GM21360 (cell line): ENCODE data around the gene CNTN5.

Experiments used
- ATAC-seq: cut with Tn5 transposase; IDR thresholded peaks from one replicate; pipeline ENCODE4 v1.9.1; 2021; ENCODE audit warnings: mild to moderate bottlenecking, moderate library complexity; ENCODE audit not compliant: unreplicated experiment

Gene CNTN5

DNA sequence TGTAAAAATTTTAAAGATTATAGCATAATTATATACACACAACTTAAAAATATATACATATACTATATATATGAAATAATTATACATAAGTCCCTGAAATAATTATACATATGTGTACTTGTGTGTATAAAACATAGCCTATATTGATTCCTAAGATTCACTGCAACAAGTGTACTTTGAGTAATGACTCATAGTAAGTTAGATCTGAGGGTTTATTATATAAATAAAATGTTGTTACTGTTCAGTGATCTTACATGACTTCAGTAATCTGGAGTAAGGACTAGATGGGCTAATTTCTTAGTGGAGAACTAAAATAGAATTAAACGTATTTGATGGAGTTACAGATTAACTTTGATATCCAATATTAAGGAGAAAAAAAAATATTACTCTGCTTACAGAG, 350.5 kb downstream of the CNTN5 start:
- no peak for ATAC-seq

DNA sequence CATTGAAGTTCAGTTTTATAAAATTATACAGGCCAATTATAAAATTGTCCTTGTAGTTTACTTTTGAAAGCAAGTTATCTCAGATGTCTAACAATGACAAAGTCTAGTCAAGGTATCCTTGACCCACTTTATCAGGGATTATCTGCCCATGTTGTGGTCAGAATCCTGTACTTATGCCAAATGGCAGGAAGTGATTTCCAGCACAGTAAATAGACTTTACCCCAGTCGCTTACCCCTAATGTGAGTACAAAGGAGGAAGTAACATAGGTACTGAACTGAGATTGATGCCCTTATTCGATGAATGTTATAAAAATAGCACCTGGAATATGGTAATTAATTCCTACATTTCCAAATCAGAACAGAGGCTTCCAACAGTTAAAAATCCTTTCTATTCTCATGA, 355.7 kb downstream of the CNTN5 start:
- ATAC-seq, result no peak

DNA sequence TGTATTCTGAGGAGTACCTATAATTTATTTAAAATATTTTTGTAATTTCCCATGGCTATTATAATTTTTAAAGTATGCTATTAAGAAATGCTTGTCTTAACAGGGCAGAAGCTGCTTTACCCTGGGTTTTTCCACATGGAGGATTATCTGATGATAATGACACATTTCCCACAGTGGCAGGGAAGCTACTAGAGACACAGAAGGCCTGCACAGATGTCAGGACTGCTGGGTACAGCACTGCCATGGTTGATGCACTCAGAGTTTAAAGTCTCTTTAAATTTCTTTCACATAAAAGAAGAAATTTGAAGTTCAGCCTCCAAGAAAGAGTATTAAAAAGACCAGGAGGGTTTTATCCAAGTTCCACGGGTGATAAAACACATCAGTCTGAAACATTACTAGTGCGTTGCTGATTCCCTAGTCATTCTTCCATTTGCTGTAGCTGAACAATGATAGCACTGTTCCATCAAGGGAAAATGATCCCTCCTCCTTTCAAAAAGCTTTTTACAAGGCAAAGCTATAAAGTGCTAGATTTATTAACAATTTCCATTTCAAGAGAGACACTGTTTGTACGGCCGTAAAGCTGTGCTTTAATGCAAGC, 363.0 kb downstream of the CNTN5 start:
- ATAC-seq, result no peak

DNA sequence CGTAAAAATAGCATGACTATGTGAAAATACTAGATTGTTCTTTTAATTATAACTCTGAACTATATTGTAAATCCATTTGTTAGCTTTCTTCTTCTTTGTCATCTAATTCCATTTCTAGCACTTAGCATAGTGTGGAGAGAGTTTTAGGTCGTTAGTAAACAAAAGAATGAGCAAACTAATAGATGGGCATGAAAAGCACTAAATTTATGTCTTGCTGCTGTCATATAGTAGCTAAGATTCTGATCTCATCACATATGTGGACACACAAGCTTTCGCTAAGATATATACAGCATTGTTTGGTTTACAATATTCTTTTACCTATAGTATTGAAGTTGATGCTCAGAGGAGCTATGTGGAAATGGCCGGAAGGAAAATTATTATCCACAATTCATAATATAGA, 370.5 kb downstream of the CNTN5 start:
- no peak for ATAC-seq

DNA sequence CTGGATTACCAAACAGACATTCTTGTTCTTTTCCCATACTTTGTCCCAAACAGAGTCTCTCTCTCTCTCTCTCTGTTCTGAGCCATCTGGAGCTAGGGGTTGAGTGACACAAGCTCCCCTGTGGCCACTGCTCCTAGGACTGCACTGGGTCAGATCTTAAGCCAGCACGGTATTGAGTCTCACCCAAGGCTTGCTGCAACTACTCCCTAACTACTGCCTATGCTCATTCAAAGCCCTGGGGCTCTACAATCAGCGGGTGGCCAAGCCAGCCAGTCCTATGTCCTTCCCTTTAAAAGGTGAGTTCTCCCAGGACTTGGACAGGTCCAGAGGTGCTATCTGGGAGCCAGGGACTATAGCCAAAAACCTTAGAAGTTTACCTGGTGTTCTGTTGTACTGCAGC, 385.6 kb downstream of the CNTN5 start:
- ATAC-seq, result no peak

DNA sequence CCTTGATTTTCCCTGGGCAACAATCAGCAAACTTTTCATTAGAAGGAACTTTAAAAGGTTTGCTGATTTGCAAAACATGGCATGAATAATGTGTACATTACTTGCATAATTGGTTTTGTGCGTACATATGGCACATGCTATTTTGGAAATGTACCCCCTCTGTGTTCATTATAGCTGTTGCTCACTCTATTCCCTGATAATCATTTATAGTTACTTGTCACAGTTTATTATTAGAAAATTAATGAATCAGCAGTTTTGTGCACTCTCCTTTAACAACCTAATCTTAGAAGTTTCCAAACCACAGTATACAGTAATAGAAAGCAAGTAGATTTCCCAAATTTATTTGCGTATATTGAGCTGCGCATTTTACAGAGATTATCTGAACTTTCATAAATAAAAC, 389.9 kb downstream of the CNTN5 start:
- ATAC-seq, result no peak

DNA sequence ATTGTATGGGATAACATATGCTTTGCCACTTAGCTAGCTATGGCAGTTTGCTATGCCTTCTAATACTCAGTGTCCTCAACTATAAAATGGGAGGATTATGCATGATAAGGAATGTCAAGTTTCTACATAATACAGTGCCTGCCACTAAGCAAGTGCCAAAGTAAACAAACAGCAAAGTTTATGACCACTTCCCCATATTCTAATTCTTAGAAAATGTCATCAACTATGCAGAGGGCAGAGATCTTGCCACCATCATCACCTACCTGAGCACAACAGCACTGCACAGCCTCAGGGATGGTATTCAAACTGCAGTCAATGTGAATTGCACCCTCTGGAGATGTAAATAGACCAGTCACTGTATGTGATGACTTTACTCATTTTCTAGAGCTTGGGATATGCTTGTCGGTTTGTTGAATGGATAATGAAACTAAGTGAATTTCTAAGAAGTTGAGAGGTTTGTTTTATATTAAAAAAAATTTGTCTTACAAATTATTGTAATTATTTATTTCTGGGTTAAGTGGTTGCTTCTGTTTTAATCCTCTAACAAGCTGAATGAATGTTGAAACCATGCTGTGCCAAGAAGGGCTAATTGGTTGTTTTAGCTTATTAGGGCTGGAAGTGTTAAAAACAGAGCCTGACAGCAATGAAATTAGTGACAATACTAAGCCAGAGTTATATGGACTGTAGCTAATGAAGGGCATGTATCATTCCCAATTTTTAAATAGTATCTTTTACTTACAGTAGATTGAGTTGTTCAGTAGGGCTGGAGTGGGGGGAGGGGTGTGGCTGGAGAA, 398.4 kb downstream of the CNTN5 start:
- no peak for ATAC-seq

DNA sequence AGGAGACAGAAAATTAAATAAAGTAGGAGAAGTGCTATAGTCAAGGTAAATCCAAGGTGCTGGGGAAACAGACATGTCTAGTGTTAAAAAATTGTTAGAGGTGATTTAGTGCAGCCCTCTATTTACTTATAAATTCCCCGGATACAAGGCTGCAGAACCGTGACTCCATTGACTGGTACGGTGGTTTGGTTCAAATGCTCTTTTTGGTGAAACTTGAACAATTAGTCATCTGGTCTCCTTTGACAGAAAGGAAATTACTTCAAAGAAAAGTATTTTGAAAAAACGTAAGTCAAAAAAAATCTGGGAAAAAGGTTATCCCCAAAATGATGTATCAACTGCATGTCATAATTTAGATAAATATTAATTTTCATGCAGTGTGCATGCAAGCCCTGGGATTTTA, 399.2 kb downstream of the CNTN5 start:
- no peak for ATAC-seq

DNA sequence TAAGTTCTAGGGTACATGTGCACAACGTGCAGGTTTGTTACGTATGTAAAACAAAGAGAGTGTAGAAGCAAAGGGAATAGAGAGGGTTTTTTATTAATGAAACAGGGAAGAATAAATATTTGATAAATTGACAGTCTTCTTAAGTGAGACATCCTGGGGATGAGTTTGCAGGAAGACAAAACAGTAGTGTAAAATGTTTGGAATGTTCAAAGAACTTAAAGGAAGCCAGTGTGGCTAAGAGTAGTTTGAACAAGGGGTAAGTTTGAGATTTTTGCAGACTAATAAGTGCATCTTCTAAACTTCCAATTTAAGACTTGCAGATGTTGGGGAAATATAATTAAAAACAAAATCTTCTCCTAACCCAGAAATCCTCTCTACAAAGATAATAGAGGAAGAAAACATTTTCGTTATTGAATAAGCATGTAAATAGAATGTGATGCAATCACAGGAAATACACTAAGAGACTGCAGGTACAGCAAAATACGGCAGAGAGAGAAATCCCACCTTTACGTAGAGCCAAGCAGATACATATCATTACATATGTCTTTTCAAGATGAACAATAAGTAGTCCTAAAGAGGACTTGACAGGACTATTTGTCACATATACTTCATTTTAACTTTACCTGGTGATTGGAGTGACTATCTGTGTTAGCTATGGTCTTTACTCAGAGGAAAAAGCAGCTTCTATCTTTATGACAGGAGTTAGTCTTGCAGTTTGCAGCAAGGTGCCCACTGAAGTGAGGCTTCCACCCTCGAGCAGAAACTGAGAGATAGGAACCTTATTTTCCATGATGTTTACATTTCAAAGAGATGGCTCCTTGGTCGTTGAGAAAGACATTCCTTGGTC, 402.1 kb downstream of the CNTN5 start:
- ATAC-seq, result no peak

DNA sequence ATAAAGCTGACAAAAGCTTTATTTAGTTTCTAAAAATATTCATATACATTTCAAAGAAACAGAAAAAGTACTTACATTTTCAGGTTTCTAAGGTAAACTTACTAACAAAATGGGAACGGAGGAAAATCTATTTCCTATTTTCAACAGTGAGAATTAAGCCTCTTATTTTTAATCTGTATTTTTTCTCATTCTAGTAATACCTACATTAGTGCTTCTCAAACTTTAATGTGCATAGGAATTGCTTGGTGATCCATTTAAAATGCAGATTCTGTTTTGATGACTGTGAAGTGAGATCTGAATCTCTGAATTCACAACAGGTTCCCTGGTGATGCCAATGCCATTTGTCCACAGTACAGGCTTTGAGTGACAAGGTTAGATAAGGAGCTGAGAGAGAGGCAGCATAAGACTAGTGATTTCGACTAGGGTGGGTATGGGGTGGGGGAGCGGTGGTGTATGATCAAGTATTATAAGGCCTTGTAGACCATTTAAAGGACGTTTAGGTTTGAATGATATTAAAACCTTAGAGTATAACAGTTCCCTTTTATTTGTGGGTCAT, 402.8 kb downstream of the CNTN5 start:
- no peak for ATAC-seq

DNA sequence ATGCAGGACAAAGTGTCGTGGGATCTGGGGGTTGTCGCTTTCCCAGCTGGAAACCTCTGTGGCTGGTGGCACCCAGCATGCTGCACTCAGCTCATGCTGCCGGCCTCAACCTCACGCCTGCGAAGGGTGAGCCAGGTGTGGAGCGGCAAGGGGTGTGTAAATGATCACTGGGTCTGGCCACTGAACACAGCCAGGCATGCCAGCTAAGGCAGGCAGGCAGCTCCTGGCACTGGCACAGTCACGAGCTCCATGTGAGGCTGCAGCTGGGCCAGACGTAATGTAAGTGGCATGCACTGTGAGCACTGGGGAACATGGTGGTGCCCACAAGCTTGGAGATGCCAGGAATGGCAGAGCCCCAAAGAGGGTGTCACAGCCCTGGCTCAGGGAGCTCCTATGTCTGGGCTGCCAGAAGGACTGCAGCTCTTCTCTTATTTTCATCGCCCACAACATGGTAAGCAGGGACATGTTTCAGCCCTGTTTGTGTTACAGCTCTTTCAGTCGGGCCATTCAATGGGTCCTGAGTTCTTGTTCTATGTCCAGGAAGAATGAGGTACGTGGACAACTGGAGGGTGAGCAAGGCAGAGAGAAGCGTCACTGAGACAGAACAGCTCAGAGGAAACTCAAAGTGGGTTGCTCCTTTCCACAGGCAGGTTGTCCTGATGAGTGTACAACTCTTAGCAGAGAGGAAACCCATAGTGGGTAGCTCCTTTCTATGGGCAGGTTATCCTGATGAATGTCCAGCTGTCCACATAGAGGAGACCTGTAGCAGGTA, 403.8 kb downstream of the CNTN5 start:
- no peak for ATAC-seq

DNA sequence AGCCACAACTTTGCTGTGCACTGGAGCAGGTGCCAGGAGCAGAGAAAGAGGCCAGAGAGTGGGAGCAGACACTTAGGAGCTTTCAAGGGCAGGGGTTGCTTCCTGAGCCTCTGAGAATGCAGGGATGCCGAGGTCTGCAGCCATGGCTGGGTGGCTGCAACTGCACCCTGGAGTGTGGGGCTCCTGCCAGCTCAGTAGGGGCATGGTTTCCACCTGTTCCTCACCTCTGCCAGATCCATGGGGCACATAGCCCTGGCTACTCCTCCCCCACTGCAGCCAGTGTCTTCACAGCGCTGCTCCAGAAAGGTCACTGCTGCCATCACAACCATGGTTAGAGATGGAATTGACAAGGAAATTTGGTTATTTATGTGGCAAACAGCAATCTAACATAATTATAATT, 404.8 kb downstream of the CNTN5 start:
- no peak for ATAC-seq

DNA sequence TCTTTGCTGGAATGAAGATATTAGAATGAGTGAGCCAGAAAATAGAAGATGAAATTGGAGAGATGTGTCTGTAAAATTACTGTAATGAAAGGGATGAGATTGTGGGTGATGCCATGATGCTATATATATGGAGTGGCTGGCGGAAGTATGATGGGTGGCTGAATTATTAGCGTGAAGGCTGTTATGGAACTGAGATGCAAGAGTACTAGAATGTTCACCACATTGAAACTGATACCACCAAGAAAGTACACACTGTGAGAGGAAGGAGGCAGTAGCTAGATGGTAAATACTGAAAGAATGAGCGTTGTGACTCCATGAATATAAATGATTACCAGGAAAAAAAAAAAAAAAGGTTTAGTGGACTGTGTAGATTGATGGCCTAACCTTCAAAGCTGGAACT, 411.9 kb downstream of the CNTN5 start:
- ATAC-seq, result no peak

DNA sequence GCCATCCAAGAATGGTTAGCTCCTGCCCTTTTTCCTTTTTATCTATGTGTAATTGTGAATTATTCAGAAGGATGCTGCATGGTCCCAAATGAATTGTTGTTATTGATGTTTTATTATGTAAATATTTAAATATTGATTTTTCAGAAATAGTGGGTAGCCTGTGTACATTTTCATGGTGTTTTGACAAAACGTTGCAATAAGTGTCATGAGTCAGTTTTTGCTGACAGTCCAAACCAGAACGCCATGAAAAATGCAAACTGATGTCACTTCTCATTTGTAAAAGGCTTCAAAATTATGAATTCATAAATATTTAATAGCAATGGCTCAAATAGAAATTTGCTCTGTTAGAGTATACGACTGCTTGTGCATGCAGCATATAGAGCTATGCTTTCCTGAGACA, 422.5 kb downstream of the CNTN5 start:
- ATAC-seq, result no peak

DNA sequence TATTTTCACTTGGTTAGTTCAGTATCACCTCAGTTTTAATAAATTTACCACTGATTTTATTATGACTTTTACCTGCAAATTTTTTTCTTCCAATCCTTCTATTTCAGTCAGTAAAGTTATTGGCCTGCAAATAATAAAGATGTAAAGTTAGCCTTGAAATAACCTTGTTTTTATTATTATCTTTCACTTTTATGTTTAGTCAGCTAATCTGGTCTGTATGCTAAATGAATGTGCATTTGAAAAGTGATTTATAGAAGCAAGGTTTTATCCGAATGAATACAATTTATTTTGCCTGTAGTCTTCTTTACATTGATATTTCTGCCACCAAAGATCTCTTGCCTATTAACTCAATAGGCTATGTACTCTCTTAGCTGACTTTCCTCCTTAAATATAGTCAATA, 425.7 kb downstream of the CNTN5 start:
- no peak for ATAC-seq

DNA sequence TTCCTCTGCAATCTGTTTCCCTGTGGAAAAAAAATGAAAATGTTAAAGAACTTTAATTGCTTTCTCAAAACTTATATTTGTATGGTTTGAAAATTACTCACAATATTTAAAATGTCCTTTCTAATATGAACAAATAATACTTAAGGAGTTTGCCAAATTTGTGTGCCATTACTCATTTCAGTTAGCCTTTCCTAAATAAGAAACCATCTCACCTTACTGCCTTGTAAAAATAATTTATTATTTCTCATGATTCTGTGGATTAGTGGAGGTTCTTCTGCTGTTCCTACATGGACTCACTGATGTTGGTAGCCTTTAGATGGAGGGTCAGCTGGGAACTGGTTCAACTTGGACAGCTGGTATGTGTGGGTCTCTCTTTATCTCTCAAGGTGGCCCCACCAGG, 428.6 kb downstream of the CNTN5 start:
- no peak for ATAC-seq

DNA sequence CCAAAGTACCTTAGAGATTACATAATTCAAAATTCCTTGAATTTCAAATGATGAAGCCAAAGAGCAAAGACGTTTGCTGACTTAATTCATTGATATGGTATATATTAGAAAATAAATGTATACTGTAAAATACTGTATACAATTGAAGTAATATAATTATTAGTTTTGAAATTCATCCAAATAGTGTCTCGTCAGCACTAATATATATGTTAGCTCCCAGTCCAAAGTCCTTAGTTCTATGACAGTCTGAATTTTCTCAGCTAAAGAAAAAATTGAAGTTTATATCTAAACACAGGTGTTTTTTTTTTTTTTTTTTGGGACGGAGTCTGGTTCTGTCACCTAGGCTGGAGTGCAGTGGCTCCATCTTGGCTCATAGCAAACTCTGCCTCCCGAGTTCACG, 431.3 kb downstream of the CNTN5 start:
- ATAC-seq, result no peak

DNA sequence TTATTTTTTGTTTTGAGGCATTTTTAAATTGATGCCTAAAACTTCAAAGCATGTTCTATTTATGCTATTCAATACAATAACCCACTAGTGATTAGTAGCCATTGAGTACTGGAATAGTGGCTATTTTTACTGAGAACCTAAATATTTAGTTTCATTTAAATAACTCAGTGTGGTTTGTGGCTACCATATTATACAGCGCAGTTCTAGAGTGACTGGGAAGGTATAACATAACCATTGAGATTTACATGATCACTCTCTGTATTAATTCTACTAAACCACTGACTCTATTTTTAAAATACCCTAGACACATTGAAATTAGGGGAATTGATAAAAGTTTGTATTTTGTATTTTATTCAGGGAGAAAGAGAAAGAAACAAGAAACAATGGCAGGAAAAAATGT, 441.2 kb downstream of the CNTN5 start:
- ATAC-seq, result no peak

DNA sequence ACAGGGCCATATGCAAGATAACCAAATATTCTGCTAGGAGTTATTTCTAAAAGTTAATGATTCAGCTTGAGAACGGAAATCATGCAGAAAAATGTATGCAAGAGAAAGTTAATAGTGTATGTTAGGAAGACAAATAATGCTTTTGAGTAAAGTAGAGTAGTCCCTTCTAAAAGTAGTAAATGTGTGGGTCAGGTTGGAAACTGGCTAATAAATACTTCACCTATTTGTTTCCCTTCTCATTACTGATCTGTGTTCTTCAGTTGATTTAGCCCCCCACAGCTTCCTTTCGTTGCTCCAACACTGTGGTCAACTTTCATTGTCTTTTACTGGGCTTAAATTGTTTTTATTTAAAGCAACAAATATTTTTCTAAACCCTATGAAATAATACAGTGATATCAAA, 444.2 kb downstream of the CNTN5 start:
- no peak for ATAC-seq

DNA sequence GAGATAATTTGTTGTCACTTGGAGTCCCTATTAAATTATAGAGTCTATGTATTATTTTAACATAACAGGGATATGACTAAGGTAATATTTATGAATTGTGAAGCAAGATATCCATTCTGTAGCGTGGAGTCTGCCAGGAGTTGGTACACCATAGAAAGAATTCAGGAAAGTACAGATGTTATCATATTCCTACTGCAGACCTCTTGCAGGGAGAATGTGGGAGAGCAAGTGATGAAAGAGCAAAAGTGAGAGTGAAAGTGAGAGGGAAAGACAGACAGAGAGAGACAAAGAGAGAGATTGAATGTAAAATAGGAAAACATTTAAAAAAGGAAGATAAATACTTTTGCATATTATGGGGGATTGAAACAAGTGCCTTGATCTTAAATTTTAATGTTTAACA, 468.8 kb downstream of the CNTN5 start:
- no peak for ATAC-seq

DNA sequence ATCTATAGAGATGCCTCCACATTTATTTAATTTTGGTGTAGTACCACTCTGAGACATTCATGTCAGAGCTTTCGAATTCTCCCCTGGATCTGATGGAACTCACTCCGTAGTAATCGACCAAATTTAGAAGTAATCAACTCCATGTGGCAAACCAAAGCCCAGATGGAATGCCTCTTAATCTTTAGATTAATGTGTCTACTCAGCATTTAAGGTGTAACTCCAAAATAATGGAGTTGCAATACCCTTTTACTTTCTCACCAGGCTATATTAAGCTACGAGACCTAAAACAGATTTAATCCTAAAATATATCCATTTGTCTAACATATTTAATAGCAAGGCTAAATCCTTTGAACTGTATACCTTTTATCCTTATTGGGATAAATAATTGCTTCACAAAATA, 473.3 kb downstream of the CNTN5 start:
- ATAC-seq, result no peak
